ENCODE data around the gene ISCA2. TPM values are rescaled to one million over a fixed set of nuclear protein-coding genes. Genes with fewer than 3 reads are reported as not detected.
A peak's percentile ranks its signal among the peaks of the same experiment; 100 is the strongest.

Gene ISCA2
- total RNA-seq, 2 experiments from 2014 or later: 20.9 to 25.6 TPM

DNA sequence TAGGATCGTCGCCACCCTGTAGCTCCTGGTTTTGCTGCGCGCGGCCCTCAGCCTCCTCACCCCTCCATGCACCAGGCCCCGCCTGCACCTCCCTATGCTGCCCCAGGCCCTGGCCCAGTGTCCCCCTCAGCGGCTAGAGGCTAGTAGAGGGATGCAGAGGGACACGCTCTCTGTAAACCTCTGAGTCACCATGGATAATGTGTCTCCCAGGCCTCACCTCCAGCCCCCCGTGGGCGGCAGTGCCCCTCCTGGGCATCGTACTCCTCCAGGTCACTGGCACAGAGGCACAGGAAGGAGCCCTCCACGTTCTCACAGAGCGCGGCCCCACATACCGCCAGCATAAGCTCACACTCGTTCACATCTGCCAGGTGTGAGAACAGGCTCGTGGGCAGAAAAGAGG, 12.3 kb downstream of the ISCA2 start:
- no peak overlapping the region for H3K27ac Mint-ChIP-seq
- H3K4me1 Mint-ChIP-seq: no peaks in the 10 kb centered on the region
- no peaks in the 10 kb centered on the region for H3K9me3 Mint-ChIP-seq (ENCODE audit: low read depth)
- peaks cover 7% of the 10 kb centered on the region for H3K27me3 Mint-ChIP-seq
- H3K36me3 Mint-ChIP-seq: no peaks in the 10 kb centered on the region
- ATAC-seq (no peak), DNase-seq (no peak)
- H3K4me3 Mint-ChIP-seq: no peak overlapping the region
- CTCF ChIA-PET: interaction anchor here (1.3 kb wide), 1 partner anchor 9 kb away, joined by 6 read pairs; no protein-coding TSS in a partner anchor

DNA sequence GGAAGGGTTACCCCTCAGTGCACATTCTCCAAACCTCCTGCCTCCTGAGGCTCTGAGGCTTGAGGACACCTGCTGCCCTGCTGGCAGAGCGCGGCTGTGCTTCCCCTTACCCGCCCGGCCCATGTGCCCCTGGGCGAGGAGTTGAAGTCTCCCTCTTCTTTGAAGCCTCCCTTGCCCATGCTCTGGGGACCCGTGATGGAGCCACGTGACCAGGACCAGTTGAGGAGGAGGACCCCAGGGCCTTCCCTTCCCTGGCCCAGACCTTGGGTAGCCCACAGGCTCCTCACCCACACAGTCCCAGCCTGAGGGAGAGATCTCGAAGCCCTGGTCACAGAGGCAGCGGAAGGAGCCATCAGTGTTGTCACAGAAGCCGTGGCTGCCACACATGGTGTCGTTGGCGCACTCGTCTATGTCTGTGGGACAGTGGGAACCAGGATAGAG, 12.9 kb downstream of the ISCA2 start:
- ATAC-seq: no peak
- Mint-ChIP-seq H3K4me3 (no peak overlapping the region), H3K27ac (no peak overlapping the region), H3K9me3 (ENCODE audit: low read depth) (no peaks in the 10 kb centered on the region), H3K36me3 (no peaks in the 10 kb centered on the region), H3K4me1 (no peaks in the 10 kb centered on the region), H3K27me3 (peaks cover 10% of the 10 kb centered on the region)
- no peak for DNase-seq
- CTCF ChIA-PET: interaction anchor here (1.3 kb wide), 1 partner anchor 8 kb away, joined by 6 read pairs; no protein-coding TSS in a partner anchor

DNA sequence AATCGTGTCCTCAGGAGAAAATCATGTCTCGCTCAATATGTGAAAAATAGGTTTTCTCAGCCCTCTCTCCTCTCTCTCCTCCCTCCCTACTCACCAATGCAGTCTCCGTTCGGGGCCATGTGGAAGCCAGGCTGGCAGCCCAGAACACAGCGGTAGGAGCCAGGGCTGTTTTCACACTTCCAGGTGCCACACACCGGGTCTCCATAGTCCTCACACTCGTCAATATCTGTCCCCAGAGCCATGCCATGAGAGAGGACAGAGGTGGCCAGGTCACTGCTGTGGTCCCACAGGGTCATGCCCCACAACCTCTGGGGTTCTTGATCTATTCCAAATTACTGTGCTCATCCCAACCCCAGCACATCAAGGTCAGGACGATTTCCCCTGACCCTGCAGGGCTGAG, 13.5 kb downstream of the ISCA2 start:
- DNase-seq (no peak), ATAC-seq (no peak)
- peaks cover 10% of the 10 kb centered on the region for H3K27me3 Mint-ChIP-seq
- H3K36me3 Mint-ChIP-seq: no peaks in the 10 kb centered on the region
- CTCF ChIA-PET: no interaction called here
- H3K9me3 Mint-ChIP-seq (ENCODE audit: low read depth): no peaks in the 10 kb centered on the region
- no peaks in the 10 kb centered on the region for H3K4me1 Mint-ChIP-seq
- H3K27ac Mint-ChIP-seq: no peak overlapping the region
- no peak overlapping the region for H3K4me3 Mint-ChIP-seq

DNA sequence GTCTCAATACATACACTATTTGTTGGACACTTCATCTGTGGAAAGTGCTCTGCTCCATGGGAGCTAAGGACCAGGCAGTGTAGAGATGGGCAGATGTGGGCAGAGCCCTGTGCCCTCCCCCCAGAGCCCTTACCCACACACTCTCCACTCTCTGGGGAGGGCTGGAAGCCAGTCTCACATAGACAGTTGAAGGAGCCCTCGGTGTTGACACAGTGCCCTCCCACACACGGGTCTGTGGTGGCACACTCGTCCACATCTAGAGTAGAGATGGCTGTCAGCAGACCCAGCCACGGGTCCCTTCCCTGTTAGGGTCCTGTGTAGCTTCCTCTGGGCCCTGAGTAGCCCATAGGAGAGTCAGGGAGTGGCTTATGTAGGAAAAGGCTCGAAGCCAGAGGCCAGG, 14.3 kb downstream of the ISCA2 start:
- no peaks in the 10 kb centered on the region for H3K36me3 Mint-ChIP-seq
- DNase-seq (no peak), ATAC-seq (no peak)
- H3K9me3 Mint-ChIP-seq (ENCODE audit: low read depth): no peaks in the 10 kb centered on the region
- CTCF ChIA-PET: no interaction called here
- H3K27ac Mint-ChIP-seq: no peak overlapping the region
- no peaks in the 10 kb centered on the region for H3K4me1 Mint-ChIP-seq
- H3K4me3 Mint-ChIP-seq: no peak overlapping the region
- H3K27me3 Mint-ChIP-seq: peaks cover 12% of the 10 kb centered on the region

DNA sequence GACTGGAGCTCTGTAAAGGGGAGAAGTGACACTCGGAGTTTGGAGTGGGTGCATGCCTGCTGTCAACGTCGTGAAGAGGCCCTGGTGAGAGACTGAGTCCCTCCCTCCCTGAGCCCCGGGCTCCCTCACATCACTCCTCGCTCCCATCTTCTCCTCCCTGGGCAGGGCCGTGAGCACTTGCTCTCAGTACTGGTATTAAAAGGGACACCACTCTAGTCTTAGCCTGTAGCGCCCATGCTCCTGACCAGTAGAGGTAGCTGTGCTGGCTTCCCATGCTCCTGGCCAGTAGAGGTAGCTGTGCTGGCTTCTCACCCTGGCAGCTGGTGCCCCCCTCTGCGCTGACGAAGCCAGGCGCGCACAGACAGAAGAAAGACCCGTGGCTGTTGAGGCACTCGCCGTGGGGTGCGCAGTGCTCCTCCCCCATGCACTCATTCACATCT, 14.7 kb downstream of the ISCA2 start:
- DNase-seq: no peak
- no peak overlapping the region for H3K4me3 Mint-ChIP-seq
- peaks cover 17% of the 10 kb centered on the region for H3K27me3 Mint-ChIP-seq
- H3K9me3 Mint-ChIP-seq (ENCODE audit: low read depth): no peaks in the 10 kb centered on the region
- no peak for ATAC-seq
- H3K4me1 Mint-ChIP-seq: no peaks in the 10 kb centered on the region
- no peak overlapping the region for H3K27ac Mint-ChIP-seq
- no peaks in the 10 kb centered on the region for H3K36me3 Mint-ChIP-seq
- CTCF ChIA-PET: no interaction called here

DNA sequence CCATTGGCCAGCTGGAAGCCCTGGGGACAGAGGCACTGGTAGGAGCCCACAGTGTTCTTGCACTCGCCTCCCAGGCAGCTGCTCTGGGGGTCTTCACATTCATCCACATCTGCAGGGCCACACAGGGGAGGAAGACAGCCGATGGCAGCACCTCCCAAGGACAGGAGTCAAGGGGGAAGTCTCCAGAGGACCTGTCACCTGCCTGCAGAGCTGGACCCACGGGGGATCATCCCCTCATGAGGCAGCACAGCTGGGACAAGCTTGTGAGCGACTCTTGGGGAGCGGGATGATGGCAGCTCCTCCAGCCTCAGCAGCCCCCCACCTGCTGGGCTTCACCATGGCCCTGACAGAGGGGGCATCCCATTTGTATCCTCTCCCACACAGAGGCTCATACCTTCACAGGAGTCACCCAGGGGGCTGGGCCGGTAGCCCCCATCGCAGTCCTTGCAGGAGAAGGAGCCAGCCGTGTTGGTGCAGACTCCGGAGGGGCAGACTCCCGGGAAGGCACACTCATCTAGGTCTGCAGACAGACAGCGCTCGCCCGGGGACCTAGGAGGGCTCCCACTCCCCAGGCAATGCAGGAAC, 15.4 kb downstream of the ISCA2 start:
- Mint-ChIP-seq H3K27ac (no peak overlapping the region), H3K36me3 (no peaks in the 10 kb centered on the region), H3K9me3 (ENCODE audit: low read depth) (no peaks in the 10 kb centered on the region), H3K4me3 (no peak overlapping the region), H3K4me1 (peaks cover 2% of the 10 kb centered on the region), H3K27me3 (peaks cover 22% of the 10 kb centered on the region)
- CTCF ChIA-PET: no interaction called here
- no peak for ATAC-seq
- no peak for DNase-seq

DNA sequence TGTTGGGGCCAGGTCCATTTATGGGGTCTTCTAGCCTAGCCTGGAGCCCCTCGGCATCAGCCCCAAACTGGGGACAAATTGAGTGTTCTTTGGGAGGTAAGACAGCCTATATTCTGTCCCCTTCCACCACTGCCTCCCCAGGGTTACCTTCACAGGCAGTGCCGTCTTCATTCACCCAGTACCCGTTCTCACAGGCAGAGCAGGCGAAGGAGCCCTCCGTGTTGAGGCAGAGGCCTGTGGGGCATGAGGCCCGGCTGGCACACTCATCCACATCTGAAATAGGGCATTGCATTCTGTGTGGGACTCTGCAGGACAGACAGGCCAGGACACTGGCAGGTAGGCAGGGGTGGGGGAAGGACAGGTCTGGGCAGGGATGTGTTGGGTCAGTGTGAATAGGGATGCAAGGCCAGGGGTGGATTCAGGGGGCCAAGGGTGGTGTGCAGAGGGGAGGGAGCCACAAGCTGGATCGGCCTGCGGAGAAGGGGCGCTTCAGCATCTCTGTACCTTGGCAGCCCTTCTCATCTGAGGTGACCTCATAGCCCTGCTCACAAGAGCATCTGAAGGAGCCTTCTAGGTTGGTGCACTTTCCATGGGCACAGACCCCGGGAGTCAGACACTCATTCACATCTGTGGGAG, 16.1 kb downstream of the ISCA2 start:
- CTCF ChIA-PET: no interaction called here
- Mint-ChIP-seq H3K9me3 (ENCODE audit: low read depth) (no peaks in the 10 kb centered on the region), H3K27me3 (peaks cover 28% of the 10 kb centered on the region), H3K27ac (no peak overlapping the region), H3K36me3 (no peaks in the 10 kb centered on the region), H3K4me1 (peaks cover 8% of the 10 kb centered on the region), H3K4me3 (no peak overlapping the region)
- no peak for DNase-seq
- no peak for ATAC-seq

DNA sequence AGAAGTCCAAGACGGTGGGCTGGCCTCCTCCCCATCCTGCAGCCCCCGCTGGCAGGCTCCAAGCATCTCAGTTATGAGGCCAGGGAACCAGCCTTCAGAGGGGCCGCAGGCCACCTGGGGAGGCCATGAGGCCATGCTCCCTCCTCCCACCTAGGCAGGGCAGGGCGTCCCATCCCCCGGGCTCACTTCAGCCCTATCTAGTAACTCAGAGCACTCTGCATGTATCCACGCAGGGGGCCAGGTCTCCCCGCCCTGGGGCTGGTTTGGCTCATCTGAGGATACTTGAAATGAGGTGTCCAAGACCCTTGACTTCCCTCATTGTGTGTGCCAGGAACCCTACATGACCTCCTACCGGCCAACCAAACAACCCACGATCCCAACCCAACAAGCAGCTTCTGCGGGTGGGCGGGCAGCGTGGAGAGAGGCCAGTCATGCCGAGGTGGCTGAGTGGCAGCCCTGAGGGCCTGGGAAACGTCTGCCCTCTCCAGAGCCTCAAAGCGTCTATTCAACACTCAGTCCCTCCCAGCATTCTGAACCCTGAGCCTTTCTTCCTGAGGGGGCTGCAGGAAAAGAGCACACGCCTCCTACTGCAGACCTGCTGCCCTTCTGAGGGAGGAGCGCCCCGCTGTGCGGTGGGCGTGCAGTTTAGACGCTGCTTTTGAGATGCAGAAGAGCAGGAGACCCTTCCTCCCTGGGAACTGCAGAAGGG, 16.8 kb downstream of the ISCA2 start:
- Mint-ChIP-seq H3K27me3 (peaks cover 32% of the 10 kb centered on the region), H3K4me1 (peaks cover 11% of the 10 kb centered on the region), H3K36me3 (no peaks in the 10 kb centered on the region), H3K27ac (no peak overlapping the region), H3K9me3 (ENCODE audit: low read depth) (no peaks in the 10 kb centered on the region), H3K4me3 (no peak overlapping the region)
- CTCF ChIA-PET: no interaction called here
- DNase-seq (no peak), ATAC-seq (no peak)

DNA sequence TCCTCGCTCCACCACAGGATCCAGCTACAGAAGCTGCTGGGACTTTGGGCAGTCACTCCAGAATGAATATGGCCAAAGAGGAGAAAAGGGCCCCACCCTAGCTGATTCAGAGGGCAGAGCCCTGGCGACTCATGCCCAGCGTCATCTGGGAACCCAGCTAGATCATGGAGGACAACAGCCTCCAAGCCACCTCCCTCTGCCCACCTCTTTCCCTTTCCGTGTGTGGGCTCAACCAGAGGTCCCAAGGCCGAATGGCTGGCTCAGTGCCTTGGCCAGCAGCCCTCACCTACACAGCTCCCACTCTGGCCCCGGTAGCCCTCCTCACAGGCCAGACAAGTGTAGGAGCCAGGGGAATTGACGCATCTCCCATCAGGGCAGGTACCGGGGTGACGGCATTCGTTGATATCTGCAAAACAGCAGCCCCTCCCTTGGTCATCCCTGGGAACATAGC, 17.4 kb downstream of the ISCA2 start:
- Mint-ChIP-seq H3K27me3 (peaks cover 39% of the 10 kb centered on the region), H3K4me3 (no peak overlapping the region), H3K36me3 (no peaks in the 10 kb centered on the region), H3K9me3 (ENCODE audit: low read depth) (no peaks in the 10 kb centered on the region), H3K27ac (no peak overlapping the region), H3K4me1 (peaks cover 11% of the 10 kb centered on the region)
- DNase-seq (no peak), ATAC-seq (no peak)
- CTCF ChIA-PET: interaction anchor here (1.4 kb wide), 1 partner anchor 149 kb away, joined by 4 read pairs; no protein-coding TSS in a partner anchor

DNA sequence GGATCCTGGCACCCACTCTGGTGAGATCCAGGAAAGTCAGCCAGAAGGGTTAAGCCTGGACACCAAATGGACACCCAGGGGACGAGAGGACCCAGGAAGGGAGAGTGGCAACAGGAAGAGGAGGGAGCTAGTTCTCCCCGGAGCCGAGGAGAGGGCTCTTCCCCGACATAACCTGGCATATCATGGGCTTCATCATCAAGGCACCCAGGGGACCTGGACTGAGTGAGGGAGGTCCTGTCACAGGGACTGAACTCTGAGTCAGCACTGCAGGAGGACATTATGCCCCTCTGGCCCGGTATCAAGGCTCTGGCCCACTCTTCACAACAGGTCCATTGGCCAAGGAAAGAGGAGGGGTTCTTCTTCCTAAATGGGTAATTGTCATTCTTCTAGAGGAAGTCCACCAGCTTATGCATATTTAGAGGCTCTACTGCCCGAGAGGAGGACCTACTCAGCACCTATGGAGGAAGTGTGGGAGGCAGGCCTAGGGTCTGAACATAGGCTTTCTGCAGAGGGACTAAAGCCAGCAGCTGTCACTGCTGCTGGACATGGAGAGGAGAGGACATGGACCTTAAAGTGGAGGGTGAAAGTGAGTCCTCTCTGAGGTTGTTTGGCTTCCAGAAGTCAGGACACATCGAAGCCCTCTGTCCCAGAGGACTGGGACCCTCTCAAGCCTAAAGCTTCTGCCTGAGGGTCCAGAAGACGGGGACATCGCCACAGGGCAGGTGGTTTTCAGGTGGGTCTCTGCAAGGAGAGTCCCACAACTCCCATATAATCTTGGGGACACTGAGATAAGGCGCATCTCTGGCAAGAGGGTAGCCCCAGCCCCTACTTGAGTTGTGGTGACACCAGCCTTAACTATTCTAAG, 18.6 kb downstream of the ISCA2 start:
- no peak overlapping the region for H3K4me3 Mint-ChIP-seq
- DNase-seq (no peak), ATAC-seq (no peak)
- peaks cover 37% of the 10 kb centered on the region for H3K27me3 Mint-ChIP-seq
- H3K4me1 Mint-ChIP-seq: peaks cover 11% of the 10 kb centered on the region
- CTCF ChIA-PET: interaction anchor here (1.4 kb wide), 1 partner anchor 151 kb away, joined by 4 read pairs; no protein-coding TSS in a partner anchor
- H3K27ac Mint-ChIP-seq: no peak overlapping the region
- H3K9me3 Mint-ChIP-seq (ENCODE audit: low read depth): no peaks in the 10 kb centered on the region
- H3K36me3 Mint-ChIP-seq: no peaks in the 10 kb centered on the region

DNA sequence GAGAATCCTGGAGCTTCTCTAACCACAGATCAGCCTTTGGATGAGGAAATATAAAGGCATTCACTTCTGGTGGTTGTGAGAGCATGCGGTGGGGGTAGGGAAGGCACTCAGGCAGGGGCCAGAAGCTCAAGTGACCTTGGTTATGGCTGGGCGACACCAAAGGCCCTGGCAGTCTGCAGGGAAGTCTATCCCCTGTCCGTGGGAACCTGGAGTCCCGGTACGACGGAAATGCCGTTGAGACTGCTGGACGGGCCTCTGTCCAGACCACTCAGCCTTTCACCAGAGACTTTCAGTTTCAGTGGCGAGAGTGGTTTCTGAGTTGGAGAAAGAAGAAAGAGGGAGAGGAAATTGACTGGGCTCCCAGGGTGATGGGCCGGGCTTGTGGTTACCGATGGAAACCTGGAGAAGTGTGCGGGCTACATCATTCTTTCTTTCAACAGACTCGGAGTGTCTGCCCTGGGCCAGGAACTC, 20.9 kb downstream of the ISCA2 start:
- DNase-seq: no peak
- H3K36me3 Mint-ChIP-seq: no peaks in the 10 kb centered on the region
- peaks cover 40% of the 10 kb centered on the region for H3K27me3 Mint-ChIP-seq
- no peaks in the 10 kb centered on the region for H3K9me3 Mint-ChIP-seq (ENCODE audit: low read depth)
- peaks cover 11% of the 10 kb centered on the region for H3K4me1 Mint-ChIP-seq
- CTCF ChIA-PET: interaction anchor here (1.1 to 1.2 kb wide), 2 partner anchors 9 to 11 kb away, joined by 3 to 6 read pairs; no protein-coding TSS in a partner anchor
- ATAC-seq: peak; percentile 16
- H3K27ac Mint-ChIP-seq: no peak overlapping the region
- no peak overlapping the region for H3K4me3 Mint-ChIP-seq

DNA sequence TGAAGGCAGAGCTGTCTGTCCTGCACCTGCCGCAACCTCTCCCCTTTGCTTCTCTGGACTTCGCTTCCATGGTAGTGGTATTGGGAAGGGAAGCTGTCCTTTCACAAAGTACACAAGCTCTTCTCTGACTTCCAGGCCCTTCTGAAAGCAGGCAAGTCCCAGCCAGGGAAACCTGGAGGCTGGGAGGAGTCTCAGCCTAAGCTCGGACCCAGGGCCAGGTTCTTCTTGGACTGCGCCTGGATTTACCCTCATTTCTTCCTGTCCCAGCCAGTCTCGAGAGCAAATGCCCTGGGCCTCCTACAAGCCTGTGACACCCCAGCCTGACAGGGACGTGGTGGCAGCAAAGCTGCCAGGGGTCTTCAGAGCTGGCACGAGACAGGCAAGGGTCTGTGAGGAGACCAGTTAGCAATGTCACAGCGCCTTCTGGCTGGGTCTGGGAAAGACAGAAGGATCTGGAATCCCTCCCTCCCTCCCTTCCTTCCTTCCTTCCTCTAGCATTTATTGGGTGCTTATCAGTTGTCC, 22.4 kb downstream of the ISCA2 start:
- CTCF ChIA-PET: interaction anchor here (0.9 kb wide), 1 partner anchor 10 kb away, joined by 3 read pairs; no protein-coding TSS in a partner anchor
- ATAC-seq (no peak), DNase-seq (no peak)
- Mint-ChIP-seq H3K27ac (no peak overlapping the region), H3K4me1 (peaks cover 11% of the 10 kb centered on the region), H3K9me3 (ENCODE audit: low read depth) (no peaks in the 10 kb centered on the region), H3K36me3 (no peaks in the 10 kb centered on the region), H3K4me3 (no peak overlapping the region), H3K27me3 (peaks cover 42% of the 10 kb centered on the region)
